Epithelial cell of prostate (primary cell): ENCODE data around the gene LPP.

Source experiments
- DNase-seq: peaks from one replicate; pipeline ENCODE4 v3.0.0-alpha.2; 2011; ENCODE audit warnings: low read depth, low spot score
- H3K27ac ChIP-seq: fragments of 450-650 bp; 2 replicates; pipeline ENCODE4 v1.5.1; 2017; ENCODE audit warnings: mild to moderate bottlenecking

The LPP gene

GRCh38 chr3:188812198-188812597 is 658.2 kb downstream of the LPP start:
- DNase-seq, result no peak

GRCh38 chr3:188814581-188814980 is 660.6 kb downstream of the LPP start:
- H3K27ac ChIP-seq, result no peak overlapping the region
- no peak for DNase-seq

More at GRCh38 chr3:188812198-188812597, 658.2 kb downstream of the LPP start:
- H3K27ac ChIP-seq, result no peak overlapping the region

GRCh38 chr3:188817103-188817934 is 663.4 kb downstream of the LPP start:
- no peak for DNase-seq
- no peak overlapping the region for H3K27ac ChIP-seq

- DNase-seq, result no peak
- no peak overlapping the region for H3K27ac ChIP-seq
Observed at GRCh38 chr3:188817935-188818269, 663.9 kb downstream of the LPP start.

GRCh38 chr3:188818282-188818681 is 664.3 kb downstream of the LPP start:
- no peak overlapping the region for H3K27ac ChIP-seq
- DNase-seq, result no peak

GRCh38 chr3:188819939-188820338 is 666.0 kb downstream of the LPP start:
- no peak for DNase-seq
- H3K27ac ChIP-seq, result no peak overlapping the region

- no peak for DNase-seq
- no peak overlapping the region for H3K27ac ChIP-seq
Observed at GRCh38 chr3:188822004-188822403, 668.0 kb downstream of the LPP start.

GRCh38 chr3:188822411-188822810 is 668.5 kb downstream of the LPP start:
- no peak for DNase-seq
- H3K27ac ChIP-seq, result no peak overlapping the region

GRCh38 chr3:188824566-188824965 is 670.6 kb downstream of the LPP start:
- no peak for DNase-seq

GRCh38 chr3:188825901-188826300 is 671.9 kb downstream of the LPP start:
- DNase-seq, result no peak
- H3K27ac ChIP-seq, result no peak overlapping the region

More at GRCh38 chr3:188824566-188824965, 670.6 kb downstream of the LPP start:
- H3K27ac ChIP-seq, result no peak overlapping the region

- DNase-seq, result no peak
- H3K27ac ChIP-seq, result no peak overlapping the region
Observed at GRCh38 chr3:188826574-188826973, 672.6 kb downstream of the LPP start.

- no peak overlapping the region for H3K27ac ChIP-seq
- DNase-seq, result no peak
Observed at GRCh38 chr3:188827103-188827502, 673.1 kb downstream of the LPP start.

GRCh38 chr3:188827576-188827975 is 673.6 kb downstream of the LPP start:
- no peak for DNase-seq
- H3K27ac ChIP-seq, result no peak overlapping the region

GRCh38 chr3:188829130-188829529 is 675.2 kb downstream of the LPP start:
- no peak for DNase-seq
- H3K27ac ChIP-seq, result no peak overlapping the region

- H3K27ac ChIP-seq, result no peak overlapping the region
- no peak for DNase-seq
Observed at GRCh38 chr3:188829576-188829975, 675.6 kb downstream of the LPP start.

GRCh38 chr3:188830893-188831292 is 676.9 kb downstream of the LPP start:
- no peak overlapping the region for H3K27ac ChIP-seq
- no peak for DNase-seq

GRCh38 chr3:188832146-188832545 is 678.2 kb downstream of the LPP start:
- peak overlapping the region; percentile 74 for H3K27ac ChIP-seq
- no peak for DNase-seq

GRCh38 chr3:188832961-188833721 is 679.2 kb downstream of the LPP start:
- H3K27ac ChIP-seq, result peak overlapping the region; percentile 74
- DNase-seq, result peak; percentile 79

- peak overlapping the region; percentile 74 for H3K27ac ChIP-seq
- DNase-seq, result no peak
Observed at GRCh38 chr3:188834349-188834748, 680.4 kb downstream of the LPP start.

GRCh38 chr3:188839187-188839695 is 685.3 kb downstream of the LPP start:
- H3K27ac ChIP-seq, result no peak overlapping the region
- DNase-seq, result no peak

- H3K27ac ChIP-seq, result no peak overlapping the region
- no peak for DNase-seq
Observed at GRCh38 chr3:188840290-188840689, 686.3 kb downstream of the LPP start.
